Measurements from ENCODE around the gene DNTT. TPM values are rescaled to one million over a fixed set of nuclear protein-coding genes. Genes with fewer than 3 reads are reported as not detected.
A peak's percentile ranks its signal among the peaks of the same experiment; 100 is the strongest.

DNTT gene
- total RNA-seq, 1 experiment from 2014 or later, result not detected

DNA sequence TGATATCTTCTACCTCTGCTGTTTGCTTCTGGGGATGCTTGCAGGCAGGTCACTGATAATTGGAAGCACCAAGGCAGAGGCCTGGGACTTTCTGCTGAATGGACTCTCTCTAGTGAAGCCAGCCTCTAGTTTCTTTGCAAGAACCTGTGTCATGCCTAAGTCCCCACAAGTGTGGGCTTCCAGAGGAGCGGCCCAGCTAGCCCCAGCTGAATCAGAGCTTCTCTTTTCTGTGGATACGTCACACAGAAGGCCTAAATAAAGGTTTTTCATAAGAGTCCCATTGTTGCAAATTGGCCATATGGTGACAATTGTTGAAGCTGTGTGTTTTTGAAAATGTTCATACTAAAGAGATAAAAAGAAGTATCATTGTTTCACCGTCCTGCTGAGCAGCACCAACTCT lies 61.3 kb downstream of the DNTT start:
- H3K4me3 ChIP-seq, result no peak overlapping the region
- no peak for DNase-seq
- no peaks in the 10 kb centered on the region for H3K9me3 ChIP-seq (replicated peaks)
- no peak overlapping the region for H3K27ac ChIP-seq
- no peaks in the 10 kb centered on the region for H3K4me1 ChIP-seq
- no peaks in the 10 kb centered on the region for H3K36me3 ChIP-seq
- H3K27me3 ChIP-seq, result no peaks in the 10 kb centered on the region

DNA sequence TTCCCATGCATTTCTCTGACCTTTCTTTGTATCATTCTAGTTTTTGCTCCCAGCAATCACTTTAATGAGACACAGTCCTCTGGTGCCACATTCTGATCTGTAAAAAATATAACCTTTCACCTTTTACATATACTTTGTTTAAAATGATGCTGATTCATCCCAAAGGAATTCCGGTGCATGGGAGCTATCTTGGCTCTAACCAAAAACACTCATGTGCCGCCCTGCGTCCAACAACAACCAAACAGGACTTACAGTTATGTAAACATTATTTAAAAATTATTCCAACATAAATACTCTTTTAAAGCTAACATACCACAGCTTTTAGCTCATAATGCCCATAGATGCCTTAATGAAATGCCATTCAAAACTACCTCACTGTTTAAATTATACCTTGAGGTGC lies 62.3 kb downstream of the DNTT start:
- no peak overlapping the region for H3K4me3 ChIP-seq
- no peak for DNase-seq
- H3K9me3 ChIP-seq (replicated peaks), result no peaks in the 10 kb centered on the region
- no peak overlapping the region for H3K27ac ChIP-seq
- no peaks in the 10 kb centered on the region for H3K36me3 ChIP-seq
- H3K4me1 ChIP-seq, result no peaks in the 10 kb centered on the region
- no peaks in the 10 kb centered on the region for H3K27me3 ChIP-seq

DNA sequence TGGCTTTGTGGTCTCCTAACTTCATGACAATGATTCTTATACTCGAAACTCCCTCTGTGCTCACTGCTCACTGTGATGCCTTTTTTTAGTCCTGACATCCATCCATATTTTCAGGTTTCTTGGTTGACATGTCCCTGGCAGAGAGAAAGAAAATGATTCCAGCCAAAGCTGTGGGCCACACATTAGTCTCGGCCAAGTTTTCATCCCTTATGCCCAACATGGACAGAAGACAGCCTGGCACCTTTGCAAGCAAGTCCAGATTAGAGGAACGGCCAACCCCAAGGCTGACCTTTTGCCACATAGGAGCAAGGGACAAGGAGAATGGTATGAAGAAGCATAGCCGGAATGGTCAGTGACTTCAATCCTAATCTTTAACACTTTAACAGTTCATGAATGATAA lies 63.2 kb downstream of the DNTT start:
- Histone ChIP-seq H3K9me3 (replicated peaks) (no peaks in the 10 kb centered on the region), H3K4me3 (no peak overlapping the region), H3K27ac (no peak overlapping the region), H3K4me1 (no peaks in the 10 kb centered on the region), H3K27me3 (no peaks in the 10 kb centered on the region), H3K36me3 (no peaks in the 10 kb centered on the region)
- DNase-seq, result no peak

DNA sequence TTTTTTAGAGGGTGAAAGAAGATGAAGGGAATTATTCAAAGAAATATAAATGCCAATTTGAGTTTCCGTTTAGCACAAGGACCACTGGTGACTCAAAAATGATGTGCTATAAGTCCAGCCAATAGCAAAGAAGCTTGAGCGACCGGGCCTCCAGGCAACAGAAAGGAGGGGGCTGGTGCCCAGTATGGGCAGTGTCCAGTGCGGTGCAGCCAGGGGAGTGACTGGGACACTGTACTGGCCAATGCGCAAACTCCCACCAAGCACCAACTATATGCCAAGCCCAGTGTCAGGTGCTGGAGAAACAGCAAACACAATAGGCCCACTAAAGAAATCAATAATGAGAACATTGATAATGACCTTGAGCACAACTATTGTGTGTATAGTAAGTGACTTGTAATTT lies 64.7 kb downstream of the DNTT start:
- H3K27ac ChIP-seq, result no peak overlapping the region
- no peak for DNase-seq
- no peaks in the 10 kb centered on the region for H3K9me3 ChIP-seq (replicated peaks)
- no peaks in the 10 kb centered on the region for H3K4me1 ChIP-seq
- no peaks in the 10 kb centered on the region for H3K36me3 ChIP-seq
- H3K4me3 ChIP-seq, result no peak overlapping the region
- H3K27me3 ChIP-seq, result no peaks in the 10 kb centered on the region

DNA sequence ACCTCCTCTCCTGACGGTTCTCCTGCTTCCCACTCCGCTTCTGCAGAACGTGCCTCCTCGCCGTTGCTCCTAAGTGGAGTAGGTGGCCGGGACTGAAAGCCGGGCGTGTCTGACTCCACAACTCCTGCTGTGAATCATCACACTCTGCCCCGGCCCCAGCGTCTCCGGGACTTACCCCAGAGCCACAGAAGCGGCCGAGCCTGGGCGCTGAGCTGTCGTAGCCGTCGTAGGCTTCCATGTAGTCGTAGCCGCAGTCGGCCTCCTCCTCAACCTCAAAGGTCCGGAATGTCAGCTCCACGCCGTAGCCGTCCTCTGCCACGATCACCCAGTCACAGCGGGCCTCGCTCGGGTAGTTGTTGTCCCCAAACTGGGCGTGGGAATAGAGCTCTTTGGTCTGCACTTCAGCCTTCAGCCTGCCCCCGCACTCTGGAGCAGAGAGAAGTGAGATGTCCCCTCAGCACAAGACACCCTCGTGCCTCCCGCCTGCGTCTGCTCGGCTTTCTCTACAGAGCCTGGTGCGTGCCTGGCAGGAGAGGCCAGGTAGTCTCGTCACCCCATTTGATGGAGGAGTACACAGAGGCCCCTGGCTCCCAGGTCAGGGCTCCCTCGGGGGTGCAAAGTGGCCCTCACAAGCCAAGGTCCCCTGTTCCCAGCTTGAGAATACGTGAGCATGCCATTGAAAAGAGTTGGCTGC lies 65.8 kb downstream of the DNTT start:
- no peaks in the 10 kb centered on the region for H3K36me3 ChIP-seq
- peaks cover 1% of the 10 kb centered on the region; the same call in 1 of the 2 replicates for H3K4me1 ChIP-seq
- H3K4me3 ChIP-seq, result no peak overlapping the region
- no peak overlapping the region for H3K27ac ChIP-seq
- H3K27me3 ChIP-seq, result no peaks in the 10 kb centered on the region
- DNase-seq, result no peak
- no peaks in the 10 kb centered on the region for H3K9me3 ChIP-seq (replicated peaks)

DNA sequence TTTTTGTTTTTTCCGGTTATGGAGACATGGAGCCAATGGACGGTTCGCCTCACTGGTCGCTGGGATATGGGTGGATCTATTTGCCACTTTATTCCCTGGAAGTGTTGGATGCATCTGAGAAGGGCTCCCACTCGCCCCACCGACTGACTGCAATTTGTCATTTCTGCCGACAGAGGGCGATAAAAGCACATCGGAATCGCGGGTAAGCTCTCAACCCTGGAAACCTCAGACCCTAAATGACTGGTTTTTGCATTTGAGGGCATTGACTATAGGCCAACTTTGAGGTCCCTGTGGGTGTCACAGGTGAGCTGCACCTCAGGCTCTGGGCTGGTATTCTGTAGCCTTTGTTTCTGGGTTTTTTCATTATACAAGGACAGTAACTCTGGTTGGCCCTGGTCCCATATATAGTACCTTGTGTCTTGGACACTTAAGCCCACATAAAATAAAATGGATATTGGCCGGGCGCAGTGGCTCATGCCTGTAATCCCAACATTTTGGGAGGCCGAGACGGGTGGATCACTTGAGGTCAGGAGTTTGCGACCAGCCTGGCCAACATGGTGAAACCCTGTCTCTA lies 66.4 kb downstream of the DNTT start:
- Histone ChIP-seq H3K27me3 (no peaks in the 10 kb centered on the region), H3K27ac (no peak overlapping the region), H3K9me3 (replicated peaks) (no peaks in the 10 kb centered on the region), H3K4me3 (no peak overlapping the region), H3K36me3 (no peaks in the 10 kb centered on the region), H3K4me1 (peaks cover 6% of the 10 kb centered on the region; the same call in 1 of the 2 replicates)
- peak; percentile 24 to 74 for DNase-seq

DNA sequence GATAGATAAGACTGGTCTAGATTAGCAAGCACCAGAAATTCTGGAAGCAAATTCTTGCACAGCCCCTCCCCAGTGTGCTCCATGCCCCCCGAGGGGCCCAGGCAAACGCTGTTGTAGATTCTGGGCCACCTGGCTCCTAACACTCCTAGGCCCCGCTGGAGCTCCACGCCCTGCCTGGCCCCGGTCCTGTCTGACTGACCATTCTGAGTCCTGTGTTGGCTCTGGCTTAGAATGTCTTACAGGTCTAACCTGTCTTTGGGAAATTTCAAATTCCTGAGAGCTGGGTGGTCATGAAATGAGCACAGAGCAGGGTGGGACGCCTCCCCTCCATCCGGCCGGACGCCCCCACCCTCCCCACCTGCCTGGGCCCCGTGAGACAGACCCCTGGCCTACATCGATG lies 67.1 kb downstream of the DNTT start:
- H3K36me3 ChIP-seq, result no peaks in the 10 kb centered on the region
- no peaks in the 10 kb centered on the region for H3K9me3 ChIP-seq (replicated peaks)
- no peaks in the 10 kb centered on the region for H3K27me3 ChIP-seq
- no peak overlapping the region for H3K27ac ChIP-seq
- peaks cover 6% of the 10 kb centered on the region; the same call in 1 of the 2 replicates for H3K4me1 ChIP-seq
- H3K4me3 ChIP-seq, result no peak overlapping the region
- DNase-seq, result no peak

DNA sequence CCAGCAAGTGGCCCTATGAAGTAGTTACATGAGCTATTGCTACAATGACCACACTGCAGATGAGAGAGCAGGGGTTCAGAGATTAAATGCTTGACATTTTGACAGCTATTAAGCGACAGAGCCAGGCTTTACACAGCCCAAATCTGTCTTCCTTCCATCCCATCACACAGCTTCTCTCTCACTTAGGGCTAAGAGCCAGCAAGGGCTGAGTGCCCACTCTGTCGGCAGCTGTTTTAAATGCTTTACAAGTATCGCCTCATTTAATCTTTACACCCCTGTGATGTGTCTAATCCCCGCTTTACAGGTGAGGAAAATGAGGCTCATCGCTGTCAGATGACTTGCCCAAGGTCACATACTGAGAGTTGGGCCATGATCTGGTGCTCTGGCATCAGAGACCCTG lies 69.8 kb downstream of the DNTT start:
- H3K27ac ChIP-seq, result no peak overlapping the region
- no peak overlapping the region for H3K4me3 ChIP-seq
- DNase-seq, result no peak
- H3K27me3 ChIP-seq, result no peaks in the 10 kb centered on the region
- H3K4me1 ChIP-seq, result peaks cover 12% of the 10 kb centered on the region; the same call in 1 of the 2 replicates
- no peaks in the 10 kb centered on the region for H3K36me3 ChIP-seq
- H3K9me3 ChIP-seq (replicated peaks), result no peaks in the 10 kb centered on the region

DNA sequence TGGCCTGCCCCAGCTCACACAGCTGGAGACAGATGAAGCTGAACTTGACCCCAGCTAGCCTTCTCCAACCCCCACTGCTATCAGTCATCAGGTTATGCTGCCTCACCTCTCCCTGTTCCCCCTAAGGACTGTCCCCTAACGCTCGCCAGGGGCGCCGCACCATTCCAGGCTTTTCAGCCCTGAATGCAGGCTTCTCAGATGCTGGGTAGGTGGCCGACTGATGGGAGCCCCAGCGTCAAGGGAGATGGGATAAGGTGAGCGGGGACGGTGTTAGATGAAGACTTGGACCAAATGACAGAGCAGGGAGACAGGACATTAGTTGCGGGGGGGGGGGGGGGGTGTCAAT lies 70.4 kb downstream of the DNTT start:
- Histone ChIP-seq H3K4me1 (peaks cover 12% of the 10 kb centered on the region; the same call in 1 of the 2 replicates), H3K9me3 (replicated peaks) (no peaks in the 10 kb centered on the region), H3K27ac (no peak overlapping the region), H3K27me3 (no peaks in the 10 kb centered on the region), H3K36me3 (no peaks in the 10 kb centered on the region), H3K4me3 (peak overlapping the region; percentile 57)
- DNase-seq, result no peak

DNA sequence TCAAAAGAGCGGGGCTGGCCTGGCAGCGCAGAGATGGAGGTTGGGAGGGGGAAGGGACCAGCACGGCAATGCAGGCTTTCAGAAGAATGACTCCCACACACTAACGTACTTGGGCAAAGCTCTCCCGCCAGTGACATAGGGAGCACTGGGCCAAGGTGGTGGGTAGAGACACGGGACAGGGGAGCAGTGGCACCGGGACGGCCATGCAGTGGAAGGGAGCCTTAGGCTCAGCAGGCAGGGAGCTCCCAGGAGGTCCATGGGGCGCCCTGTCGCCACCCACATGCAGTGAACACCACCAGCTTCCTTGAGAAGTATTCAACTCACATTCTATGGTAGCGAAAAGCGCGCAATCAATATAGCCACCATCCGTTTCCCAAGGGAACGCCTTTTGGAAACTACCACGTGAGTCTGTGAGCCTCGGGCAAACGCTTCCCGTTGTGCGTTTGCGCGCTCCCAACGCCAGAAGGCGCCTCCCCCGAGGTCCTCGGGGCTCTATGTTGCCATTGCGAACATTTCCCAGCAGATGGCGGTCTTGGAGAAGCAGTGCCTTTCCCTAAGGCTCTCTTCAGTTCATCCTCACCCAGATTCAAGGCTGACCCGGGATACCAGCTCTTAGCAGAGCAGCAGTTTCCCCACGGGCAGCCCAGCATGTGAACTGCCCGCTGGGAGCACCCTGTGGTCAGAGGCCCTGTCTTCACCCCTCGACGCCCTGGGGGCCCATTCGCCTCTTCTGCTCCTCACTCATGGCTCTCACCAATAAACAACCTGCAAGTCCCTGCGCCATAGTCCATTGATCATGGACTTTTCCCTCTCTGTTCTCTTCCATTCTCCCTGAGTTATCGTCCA lies 71.0 kb downstream of the DNTT start:
- Histone ChIP-seq H3K27me3 (no peaks in the 10 kb centered on the region), H3K4me3 (peak overlapping the region; percentile 57), H3K27ac (no peak overlapping the region), H3K36me3 (no peaks in the 10 kb centered on the region), H3K9me3 (replicated peaks) (no peaks in the 10 kb centered on the region), H3K4me1 (peaks cover 12% of the 10 kb centered on the region; the same call in 1 of the 2 replicates)
- peak; percentile 79 to 92 for DNase-seq

DNA sequence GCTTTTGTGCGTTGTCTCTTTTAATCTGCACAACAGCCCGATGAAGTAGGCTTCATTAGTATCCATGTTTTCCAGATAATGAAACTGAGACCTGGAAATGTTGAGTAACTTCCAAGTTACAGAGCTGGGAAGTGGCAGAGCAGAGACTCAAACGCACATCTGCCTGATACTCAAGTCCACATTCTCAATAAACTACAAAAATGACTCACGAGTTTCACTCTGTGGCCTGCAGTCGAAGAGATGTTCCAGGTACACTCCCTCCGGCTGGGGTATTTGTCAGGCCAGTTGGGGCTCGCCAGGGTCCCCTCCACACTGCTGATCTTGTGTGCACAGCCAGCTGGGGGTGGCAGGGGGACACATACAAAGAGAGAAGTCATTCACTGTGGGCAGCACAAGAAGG lies 72.2 kb downstream of the DNTT start:
- H3K27me3 ChIP-seq, result no peaks in the 10 kb centered on the region
- no peak overlapping the region for H3K27ac ChIP-seq
- H3K36me3 ChIP-seq, result no peaks in the 10 kb centered on the region
- no peaks in the 10 kb centered on the region for H3K9me3 ChIP-seq (replicated peaks)
- H3K4me3 ChIP-seq, result no peak overlapping the region
- no peak for DNase-seq
- H3K4me1 ChIP-seq, result peaks cover 12% of the 10 kb centered on the region; the same call in 1 of the 2 replicates

DNA sequence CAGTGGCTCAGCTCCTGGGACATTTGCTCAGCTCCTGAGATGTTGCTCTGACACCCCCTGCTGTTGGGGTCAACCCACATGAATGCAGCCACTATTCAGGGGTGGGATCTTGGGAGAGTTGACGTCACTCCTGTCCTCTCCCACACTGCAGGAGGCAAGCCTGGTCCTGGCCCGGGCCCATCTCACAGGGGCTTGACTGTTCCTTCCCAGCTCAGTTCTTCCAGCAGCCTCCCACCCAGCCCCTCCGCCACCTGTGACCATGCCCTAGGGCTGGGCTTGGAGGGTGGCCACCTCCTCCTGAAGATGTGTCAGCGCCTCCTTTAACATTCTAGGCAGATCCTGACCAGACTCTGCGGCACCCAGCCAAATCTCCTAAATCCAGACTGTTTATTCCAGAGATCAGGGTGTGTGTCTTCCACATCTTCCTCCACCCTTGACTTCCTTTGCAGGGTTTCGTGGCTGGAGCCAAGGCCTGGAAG lies 73.6 kb downstream of the DNTT start:
- Histone ChIP-seq H3K9me3 (replicated peaks) (no peaks in the 10 kb centered on the region), H3K4me1 (peaks cover 12% of the 10 kb centered on the region; the same call in 1 of the 2 replicates), H3K36me3 (no peaks in the 10 kb centered on the region), H3K27me3 (no peaks in the 10 kb centered on the region), H3K27ac (no peak overlapping the region), H3K4me3 (no peak overlapping the region)
- DNase-seq, result peak; percentile 82 to 88

DNA sequence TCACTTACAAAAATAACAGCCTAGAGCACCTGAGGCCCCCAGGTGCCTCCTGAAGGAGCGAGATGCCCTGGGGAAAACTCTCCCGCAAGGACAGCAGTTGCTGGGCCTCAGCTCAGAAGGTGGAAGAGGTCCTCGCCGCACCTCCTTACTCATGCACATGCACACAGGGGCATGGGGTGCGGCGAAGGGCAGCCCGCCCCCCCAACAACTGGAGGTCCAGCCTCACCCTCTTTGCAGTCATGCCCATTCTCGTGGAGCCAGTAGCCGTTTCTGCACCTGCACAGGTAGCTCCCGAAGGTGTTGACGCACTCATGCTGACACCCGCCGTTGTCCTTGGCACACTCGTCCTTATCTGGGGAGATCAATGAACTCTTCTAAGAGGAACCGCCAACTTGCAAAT lies 74.5 kb downstream of the DNTT start:
- Histone ChIP-seq H3K27me3 (no peaks in the 10 kb centered on the region), H3K9me3 (replicated peaks) (no peaks in the 10 kb centered on the region), H3K4me1 (peaks cover 12% of the 10 kb centered on the region; the same call in 1 of the 2 replicates), H3K36me3 (no peaks in the 10 kb centered on the region), H3K27ac (no peak overlapping the region), H3K4me3 (no peak overlapping the region)
- DNase-seq, result no peak

DNA sequence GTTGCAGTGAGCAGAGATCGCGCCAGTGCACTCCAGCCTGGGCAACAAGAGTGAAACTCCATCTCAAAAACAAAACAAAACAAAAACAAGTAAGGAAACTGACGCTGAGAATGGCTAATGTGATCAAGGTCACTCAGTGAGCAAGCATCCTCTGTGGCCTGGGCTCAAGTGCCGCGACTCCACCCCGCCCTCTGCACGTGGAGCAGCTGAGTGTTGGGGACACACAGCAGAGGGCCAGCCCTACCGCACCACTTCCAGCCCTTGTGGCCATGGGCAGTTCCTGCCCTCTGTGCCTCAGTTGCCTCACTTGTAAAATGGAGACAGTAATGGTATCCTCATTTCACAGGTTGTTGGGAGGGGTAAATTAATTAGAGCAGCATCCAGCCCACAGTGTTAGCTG lies 75.5 kb downstream of the DNTT start:
- no peaks in the 10 kb centered on the region for H3K27me3 ChIP-seq
- H3K9me3 ChIP-seq (replicated peaks), result no peaks in the 10 kb centered on the region
- no peak for DNase-seq
- H3K4me3 ChIP-seq, result no peak overlapping the region
- H3K4me1 ChIP-seq, result peaks cover 12% of the 10 kb centered on the region; the same call in 1 of the 2 replicates
- H3K36me3 ChIP-seq, result no peaks in the 10 kb centered on the region
- no peak overlapping the region for H3K27ac ChIP-seq

DNA sequence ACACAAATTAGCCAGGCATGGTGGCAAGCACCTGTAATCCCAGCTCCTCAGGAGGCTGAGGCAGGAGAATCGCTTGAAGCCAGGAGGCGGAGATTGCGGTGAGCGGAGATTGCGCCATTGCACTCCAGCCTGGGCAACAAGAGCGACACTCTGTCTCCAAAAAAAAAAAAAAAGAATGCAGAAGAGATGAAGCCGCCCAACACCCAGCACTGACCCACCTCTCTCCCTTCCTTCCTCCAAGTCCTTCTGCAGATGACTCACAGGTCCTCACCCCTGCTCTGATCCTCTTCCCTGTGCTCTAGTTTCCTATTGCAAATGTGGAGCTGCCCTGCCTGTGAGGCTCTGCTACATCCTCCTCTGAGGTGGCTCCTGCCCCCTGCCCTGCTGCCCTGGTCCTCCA lies 76.6 kb downstream of the DNTT start:
- Histone ChIP-seq H3K27ac (no peak overlapping the region), H3K36me3 (no peaks in the 10 kb centered on the region), H3K4me3 (no peak overlapping the region), H3K4me1 (peaks cover 6% of the 10 kb centered on the region; the same call in 1 of the 2 replicates), H3K27me3 (no peaks in the 10 kb centered on the region), H3K9me3 (replicated peaks) (no peaks in the 10 kb centered on the region)
- DNase-seq, result no peak
